IMR-90 (cell line): Measurements from ENCODE around the gene CAPN3. TPM values are rescaled to one million over a fixed set of nuclear protein-coding genes. Genes with fewer than 3 reads are reported as not detected.

Source experiments
- ATAC-seq: fragments of 200-7000 bp; cut with Tn5 transposase; 2 replicates; pipeline ENCODE4 v1.9.1; 2020; ENCODE audit warnings: low read depth, mild to moderate bottlenecking, moderate library complexity
- BruUV-seq: library from RNA; stranded (reverse); fragments of 400-500 nt; replicated peaks from 2 replicates; lab custom pipeline; 2021; lab: Mats Ljungman, UMichigan
- CTCF ChIA-PET: fragments of 300-600 bp; formaldehyde crosslinking; extraction: SDS; loops from one replicate; lab custom pipeline; 2021; ENCODE audit warnings: antibody characterized with exemption; lab: Yijun Ruan, JAX
- POLR2A ChIA-PET: fragments of 300-600 bp; sonication (Branson Sonifier 250); formaldehyde crosslinking; loops from one replicate; lab custom pipeline; 2022; ENCODE audit warnings: antibody characterized with exemption; ENCODE audit not compliant: unreplicated experiment; lab: Charles Lee
- DNase-seq: peaks from one replicate; pipeline ENCODE4 v3.0.0; 2013
- H2AFZ ChIP-seq: replicated peaks from 2 replicates; pipeline ENCODE3; 2013; ENCODE audit warnings: low read length, mild to moderate bottlenecking; ENCODE audit not compliant: poor library complexity
- H2AK5ac ChIP-seq: 2 replicates; pipeline ENCODE4 v1.6.1; 2013; ENCODE audit warnings: low read depth, low read length, inconsistent platforms
- H2AK9ac ChIP-seq: replicated peaks from 2 replicates; pipeline ENCODE3; 2013; ENCODE audit warnings: mild to moderate bottlenecking, low read depth, low read length, moderate library complexity; ENCODE audit not compliant: poor library complexity
- H2BK120ac ChIP-seq: 2 replicates; pipeline ENCODE4 v1.6.1; 2013; ENCODE audit warnings: low read depth, low read length, inconsistent platforms
- H2BK15ac ChIP-seq: 3 replicates; pipeline ENCODE4 v1.6.1; 2013; ENCODE audit warnings: low read depth, low read length, inconsistent platforms
- H2BK20ac ChIP-seq: 2 replicates; pipeline ENCODE4 v1.6.1; 2013; ENCODE audit warnings: low read depth, mild to moderate bottlenecking, inconsistent platforms, low read length, moderate library complexity
- H2BK5ac ChIP-seq: 2 replicates; pipeline ENCODE4 v1.6.1; 2013; ENCODE audit warnings: mild to moderate bottlenecking, low read depth, low read length, inconsistent platforms; ENCODE audit not compliant: poor library complexity, severe bottlenecking
- H3K14ac ChIP-seq: replicated peaks from 2 replicates; pipeline ENCODE4 v1.6.1; 2013; ENCODE audit warnings: low read depth, low read length, inconsistent platforms
- H3K18ac ChIP-seq: 2 replicates; pipeline ENCODE4 v1.6.1; 2013; ENCODE audit warnings: low read depth, low read length, control low read depth
- H3K23ac ChIP-seq: 2 replicates; pipeline ENCODE4 v1.6.1; 2013; ENCODE audit warnings: low read depth, low read length, inconsistent platforms
- H3K27ac ChIP-seq: 2 replicates; pipeline ENCODE4 v1.5.1; 2013; ENCODE audit warnings: mild to moderate bottlenecking, control low read depth, low read length; ENCODE audit not compliant: insufficient read depth
- H3K27me3 ChIP-seq: 2 replicates; pipeline ENCODE4 v1.6.1; 2013; ENCODE audit warnings: low read length; ENCODE audit not compliant: control insufficient read depth, insufficient read depth
- H3K36me3 ChIP-seq: 2 replicates; pipeline ENCODE4 v1.6.1; 2013; ENCODE audit warnings: low read length, mixed read lengths; ENCODE audit not compliant: control insufficient read depth, insufficient read depth
- H3K4ac ChIP-seq: 2 replicates; pipeline ENCODE4 v1.6.1; 2013; ENCODE audit warnings: low read depth, low read length, inconsistent platforms
- H3K4me1 ChIP-seq: 2 replicates; pipeline ENCODE4 v1.6.1; 2013; ENCODE audit warnings: low read length, mixed read lengths; ENCODE audit not compliant: control insufficient read depth, insufficient read depth
- H3K4me2 ChIP-seq: 2 replicates; pipeline ENCODE4 v1.6.1; 2013; ENCODE audit warnings: low read depth, mild to moderate bottlenecking, control low read depth, low read length, moderate library complexity
- H3K4me3 ChIP-seq: 2 replicates; pipeline ENCODE4 v1.5.1; 2013; ENCODE audit warnings: low read depth, mild to moderate bottlenecking, control low read depth, low read length, moderate library complexity; ENCODE audit not compliant: insufficient read depth
- H3K56ac ChIP-seq: 2 replicates; pipeline ENCODE4 v1.6.1; 2013; ENCODE audit warnings: low read length, inconsistent platforms; ENCODE audit not compliant: insufficient read depth; ENCODE audit errors: extremely low read depth
- H3K79me1 ChIP-seq, 2 experiments: 2 replicates each; pipeline ENCODE4 v1.6.1; 2013; ENCODE audit warnings: low read length in 2 of 2, inconsistent platforms in 1 of 2, low read depth in 1 of 2
- H3K9ac ChIP-seq: 2 replicates; pipeline ENCODE4 v1.6.1; 2013; ENCODE audit warnings: low read depth, low read length, control low read depth
- H3K9me1 ChIP-seq: 2 replicates; pipeline ENCODE4 v1.6.1; 2013; ENCODE audit warnings: low read length, inconsistent platforms; ENCODE audit not compliant: insufficient read depth
- H3K9me3 ChIP-seq: 2 replicates; pipeline ENCODE4 v1.6.1; 2013; ENCODE audit warnings: low read length; ENCODE audit not compliant: control insufficient read depth, insufficient read depth
- H4K20me1 ChIP-seq: 2 replicates; pipeline ENCODE4 v1.6.1; 2013; ENCODE audit warnings: low read length, inconsistent platforms; ENCODE audit not compliant: insufficient read depth
- H4K5ac ChIP-seq: 2 replicates; pipeline ENCODE4 v1.6.1; 2013; ENCODE audit warnings: mild to moderate bottlenecking, low read depth, low read length, control low read depth
- H4K8ac ChIP-seq, 2 experiments: 2 replicates each; pipeline ENCODE4 v1.6.1; 2013; ENCODE audit warnings: low read depth in 2 of 2, low read length in 2 of 2, control low read depth in 1 of 2, inconsistent platforms in 1 of 2
- H4K91ac ChIP-seq: 2 replicates; pipeline ENCODE4 v1.6.1; 2013; ENCODE audit warnings: low read depth, low read length, inconsistent platforms; ENCODE audit not compliant: insufficient read depth
- BHLHE40 ChIP-seq: fragments of 150-350 bp; IDR thresholded peaks from 2 replicates; pipeline ENCODE4 v1.6.1; 2016; ENCODE audit warnings: mild to moderate bottlenecking, low read depth, low read length
- CEBPB ChIP-seq: IDR thresholded peaks from 2 replicates; pipeline ENCODE4 v1.6.1; 2012; ENCODE audit warnings: low read depth, low read length, improper control_type of control experiment
- CHD1 ChIP-seq: IDR thresholded peaks from 2 replicates; pipeline ENCODE4 v1.6.1; 2012; ENCODE audit warnings: low read depth, low read length, improper control_type of control experiment
- ELK1 ChIP-seq: fragments of 150-350 bp; IDR thresholded peaks from 2 replicates; pipeline ENCODE4 v1.6.1; 2016; ENCODE audit warnings: low read depth, mild to moderate bottlenecking, low read length, moderate library complexity, borderline replicate concordance
- MAFK ChIP-seq: IDR thresholded peaks from 2 replicates; pipeline ENCODE4 v1.6.1; 2012; ENCODE audit warnings: low read depth, low read length, improper control_type of control experiment
- MAZ ChIP-seq: IDR thresholded peaks from 2 replicates; pipeline ENCODE4 v1.6.1; 2012; ENCODE audit warnings: low read depth, mild to moderate bottlenecking, low read length, improper control_type of control experiment, moderate library complexity, borderline replicate concordance
- MXI1 ChIP-seq: IDR thresholded peaks from 2 replicates; pipeline ENCODE4 v1.6.1; 2012; ENCODE audit warnings: low read depth, mild to moderate bottlenecking, low read length, moderate library complexity, borderline replicate concordance
- NFE2L2 ChIP-seq: fragments of 150-350 bp; IDR thresholded peaks from 2 replicates; pipeline ENCODE4 v1.6.1; 2016; ENCODE audit warnings: low read depth, mild to moderate bottlenecking, low read length
- POLR2A ChIP-seq: IDR thresholded peaks from 2 replicates; pipeline ENCODE4 v1.6.1; 2012; ENCODE audit warnings: mild to moderate bottlenecking, low read depth, low read length
- RAD21 ChIP-seq: IDR thresholded peaks from 2 replicates; pipeline ENCODE4 v1.6.1; 2012; ENCODE audit warnings: low read length, improper control_type of control experiment
- RCOR1 ChIP-seq: IDR thresholded peaks from 2 replicates; pipeline ENCODE4 v1.6.1; 2012; ENCODE audit warnings: mild to moderate bottlenecking, low read length, improper control_type of control experiment; ENCODE audit not compliant: insufficient replicate concordance
- RFX5 ChIP-seq: IDR thresholded peaks from 2 replicates; pipeline ENCODE4 v1.8.0; 2012; ENCODE audit warnings: low read depth, mild to moderate bottlenecking, low read length, moderate library complexity
- SMC3 ChIP-seq: fragments of 150-350 bp; IDR thresholded peaks from 2 replicates; pipeline ENCODE4 v1.6.1; 2016; ENCODE audit warnings: low read depth, mild to moderate bottlenecking, antibody characterized with exemption, low read length, moderate library complexity
- USF2 ChIP-seq: fragments of 150-350 bp; IDR thresholded peaks from 2 replicates; pipeline ENCODE4 v1.6.1; 2017; ENCODE audit warnings: mild to moderate bottlenecking, antibody characterized with exemption, low read length, low read depth
- WGBS, 2 experiments: methylation state at CpG; one replicate each; pipeline versions ENCODE4 v1.1.5 to v1.1.7; 2013; ENCODE audit warnings: missing lambda C conversion rate in 2 of 2; ENCODE audit not compliant: insufficient read length in 1 of 2; ENCODE audit errors: extremely low coverage in 2 of 2; 5-methylcytosine and 5-hydroxymethylcytosine counted together
- dilution Hi-C: fragments of 300-500 bp; cut with HindIII; formaldehyde crosslinking; loops from one replicate; pipeline ENCODE4 v1.14.3; 2018; ENCODE audit warnings: low sequenced_read_pairs; ENCODE audit not compliant: unreplicated experiment
- in situ Hi-C: fragments of 300-500 bp; cut with MboI; formaldehyde crosslinking; loops from 3 replicates; pipeline ENCODE4 v1.14.3; 2019; ENCODE audit warnings: low sequenced_read_pairs, inconsistent platforms, mixed read lengths
- intact Hi-C: fragments of 100-400 bp; cut with micrococcal nuclease; formaldehyde crosslinking; loops from 2 replicates; pipeline ENCODE4 v1.10.0; 2022
- polyA plus RNA-seq, 3 experiments: library from polyadenylated mRNA; depleted of rRNA; stranded (reverse); fragments of >200 nt; gene quantifications; 2 replicates each; pipeline ENCODE4 v1.2.3, GENCODE V29; 2012; ENCODE audit warnings: low replicate concordance in 1 of 3
- total RNA-seq: library from RNA; depleted of rRNA; stranded (reverse); fragments of >200 nt; gene quantifications from 2 replicates; pipeline ENCODE4 v1.2.3, GENCODE V29; 2012

Gene CAPN3
- total and polyA plus RNA-seq, 2 of the 4 experiments (the other 2 are of a cell fraction), result 1.1 to 1.4 TPM

GRCh38 chr15:42409011-42409410 is 49.7 kb downstream of the CAPN3 start:
- H3K9me1 ChIP-seq, result peaks cover 15% of the 10 kb centered on the region
- 100% methylated on average over 1 of the region's 9 CpGs; no CpG with 5 or more reads in 1 of the 2 experiments for WGBS, 2 experiments
- no peaks in the 10 kb centered on the region for H3K4me1 ChIP-seq
- TF ChIP-seq CHD1 (no peak), NFE2L2 (no peak), MAFK (no peak), RFX5 (no peak), MAZ (no peak), SMC3 (no peak), MXI1 (no peak), CEBPB (no peak), RAD21 (no peak), USF2 (no peak), POLR2A (no peak), RCOR1 (no peak), ELK1 (no peak), BHLHE40 (no peak)
- no peak overlapping the region for H3K18ac ChIP-seq
- no peak overlapping the region for H2BK20ac ChIP-seq
- DNase-seq (no peak), ATAC-seq (no peak)
- H4K20me1 ChIP-seq, result no peaks in the 10 kb centered on the region
- no peak overlapping the region for H2AK9ac ChIP-seq
- no TSS peak for BruUV-seq
- H3K23ac ChIP-seq, result no peak overlapping the region
- H3K79me1 ChIP-seq, result no peaks in the 10 kb centered on the region
- no peak overlapping the region for H3K4me3 ChIP-seq
- H3K27ac ChIP-seq, result no peak overlapping the region
- dilution Hi-C loops (no loop called here), intact Hi-C loops (no loop called here), in situ Hi-C loops (no loop called here)
- no peak overlapping the region for H4K5ac ChIP-seq
- POLR2A ChIA-PET, result no interaction called here
- H3K14ac ChIP-seq, result no peak overlapping the region
- peaks cover 14% of the 10 kb centered on the region for H3K36me3 ChIP-seq
- H2AFZ ChIP-seq, result no peak overlapping the region
- H2BK120ac ChIP-seq, result no peak overlapping the region
- no peak overlapping the region for H4K8ac ChIP-seq
- no peak overlapping the region for H3K56ac ChIP-seq
- no peak overlapping the region for H4K91ac ChIP-seq
- H3K9ac ChIP-seq, result no peak overlapping the region
- H3K9me3 ChIP-seq, result no peaks in the 10 kb centered on the region
- H3K27me3 ChIP-seq, result no peaks in the 10 kb centered on the region
- no peak overlapping the region for H2BK15ac ChIP-seq
- H2BK5ac ChIP-seq, result no peak overlapping the region
- no peak overlapping the region for H3K4ac ChIP-seq
- H3K4me2 ChIP-seq, result no peak overlapping the region
- H2AK5ac ChIP-seq, result no peak overlapping the region
- CTCF ChIA-PET, result no interaction called here
